Neutrophil (primary cell): Measurements from ENCODE around the gene THG1L.
"Not testable (repeated sequence)": the region's sequence is repeated elsewhere in the genome, so short reads cannot be mapped to it uniquely, and the experiment has no call there.

Source experiments
- H3K27ac ChIP-seq: fragments of 200-600 bp; sonication (generic); 2 replicates; pipeline ENCODE4 v1.5.1; 2016; ENCODE audit warnings: mild to moderate bottlenecking, moderate library complexity
- H3K27me3 ChIP-seq: fragments of 200-600 bp; sonication (generic); 2 replicates; pipeline ENCODE4 v1.6.0; 2016; ENCODE audit warnings: mild to moderate bottlenecking
- H3K36me3 ChIP-seq: fragments of 200-600 bp; sonication (generic); 2 replicates; pipeline ENCODE4 v1.5.1; 2017
- H3K4me1 ChIP-seq, 2 experiments: fragments of 200-600 bp in 1 of 2; sonication (generic) in 1 of 2; 1 replicate in 1 of 2; 2 replicates in 1 of 2; pipeline versions ENCODE4 v1.5.1 to v1.6.1; 2013 to 2016; ENCODE audit warnings: low read depth in 1 of 2, low read length in 1 of 2, mild to moderate bottlenecking in 1 of 2, moderate library complexity in 1 of 2; ENCODE audit not compliant: control insufficient read depth in 1 of 2, insufficient read depth in 1 of 2
- H3K4me3 ChIP-seq, 2 experiments: fragments of 200-600 bp in 1 of 2; sonication (generic) in 1 of 2; 1 replicate in 1 of 2; 2 replicates in 1 of 2; pipeline ENCODE4 v1.5.1; 2013 to 2016; ENCODE audit warnings: low read depth in 1 of 2, low read length in 1 of 2, mild to moderate bottlenecking in 1 of 2, moderate library complexity in 1 of 2
- H3K9me3 ChIP-seq: fragments of 200-600 bp; sonication (generic); 2 replicates; pipeline ENCODE4 v1.5.1; 2016
- CTCF ChIP-seq: fragments of 200-600 bp; sonication (generic); IDR thresholded peaks from 2 replicates; pipeline ENCODE4 v1.5.1; 2016; ENCODE audit warnings: antibody characterized with exemption

Gene THG1L

GRCh38 chr5:157731272-157732129 lies at the start of gene THG1L:
Gene THG1L (plus strand): TSS chr5:157731420. CDS start chr5:157731441, 21 bp downstream.
- Histone ChIP-seq H3K27ac (peak within 1 kb of the TSS; percentile 85), H3K27me3 (no peaks in the 10 kb centered on the region), H3K36me3 (no peaks in the 10 kb centered on the region), H3K4me1 (peaks cover 7 to 12% of the 10 kb centered on the region in 2 experiments), H3K4me3 (peak within 1 kb of the TSS; percentile 63 to 80), H3K9me3 (no peaks in the 10 kb centered on the region)
- no peak for TF ChIP-seq CTCF

- Histone ChIP-seq H3K27me3 (peaks cover 4% of the 10 kb centered on the region), H3K4me3 (no peak overlapping the region), H3K4me1 (no peaks in the 10 kb centered on the region), H3K9me3 (no peaks in the 10 kb centered on the region), H3K36me3 (no peaks in the 10 kb centered on the region), H3K27ac (no peak overlapping the region)
- TF ChIP-seq CTCF, result no peak
Measured at GRCh38 chr5:157682257-157682656, 49.0 kb upstream of the THG1L start.

- H3K4me3 ChIP-seq, H3K27ac ChIP-seq, H3K9me3 ChIP-seq, H3K36me3 ChIP-seq, H3K4me1 ChIP-seq: not testable (repeated sequence)
- peaks cover 20% of the 10 kb centered on the region for H3K27me3 ChIP-seq
Measured at GRCh38 chr5:157686276-157687197, 44.7 kb upstream of the THG1L start.

- no peak overlapping the region for H3K4me3 ChIP-seq
- H3K4me1 ChIP-seq, result no peaks in the 10 kb centered on the region
- no peak for TF ChIP-seq CTCF
- H3K27ac ChIP-seq, result no peak overlapping the region
- H3K9me3 ChIP-seq, result no peaks in the 10 kb centered on the region
- H3K36me3 ChIP-seq, result no peaks in the 10 kb centered on the region
- peaks cover 20% of the 10 kb centered on the region for H3K27me3 ChIP-seq
Measured at GRCh38 chr5:157687198-157687554, 44.0 kb upstream of the THG1L start.

- Histone ChIP-seq H3K4me1 (no peaks in the 10 kb centered on the region), H3K27me3 (peaks cover 16% of the 10 kb centered on the region), H3K36me3 (no peaks in the 10 kb centered on the region), H3K27ac (no peak overlapping the region), H3K4me3 (no peak overlapping the region), H3K9me3 (no peaks in the 10 kb centered on the region)
- TF ChIP-seq CTCF, result no peak
Measured at GRCh38 chr5:157689942-157690689, 41.1 kb upstream of the THG1L start.
